HG03565 (cell line): ENCODE measurements around the gene ALDH1L1.

Experiments used
- ATAC-seq: cut with Tn5 transposase; IDR thresholded peaks from one replicate; pipeline ENCODE4 v1.9.1; 2021; ENCODE audit warnings: mild to moderate bottlenecking, moderate library complexity; ENCODE audit not compliant: unreplicated experiment

Gene ALDH1L1

GRCh38 chr3:126058666-126059065 is 121.7 kb downstream of the ALDH1L1 start:
- no peak for ATAC-seq

GRCh38 chr3:126057936-126058335 is 122.5 kb downstream of the ALDH1L1 start:
- ATAC-seq, result no peak

DNA sequence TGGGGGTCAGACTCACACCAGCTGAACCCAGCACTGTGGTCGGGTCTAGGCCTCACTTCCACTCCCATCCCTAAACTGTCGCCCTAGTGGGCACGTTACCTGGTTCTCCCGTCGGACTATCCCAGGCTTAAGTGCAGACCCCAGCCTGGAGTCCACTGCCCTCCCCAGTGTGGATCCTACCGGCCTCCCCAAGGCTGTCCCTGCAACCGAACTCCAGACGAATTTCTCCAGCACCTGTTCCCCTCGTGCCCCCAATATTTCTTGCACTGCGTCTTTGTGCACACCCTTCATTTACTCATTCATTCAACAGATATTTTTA is 122.9 kb downstream of the ALDH1L1 start:
- ATAC-seq, result no peak

DNA sequence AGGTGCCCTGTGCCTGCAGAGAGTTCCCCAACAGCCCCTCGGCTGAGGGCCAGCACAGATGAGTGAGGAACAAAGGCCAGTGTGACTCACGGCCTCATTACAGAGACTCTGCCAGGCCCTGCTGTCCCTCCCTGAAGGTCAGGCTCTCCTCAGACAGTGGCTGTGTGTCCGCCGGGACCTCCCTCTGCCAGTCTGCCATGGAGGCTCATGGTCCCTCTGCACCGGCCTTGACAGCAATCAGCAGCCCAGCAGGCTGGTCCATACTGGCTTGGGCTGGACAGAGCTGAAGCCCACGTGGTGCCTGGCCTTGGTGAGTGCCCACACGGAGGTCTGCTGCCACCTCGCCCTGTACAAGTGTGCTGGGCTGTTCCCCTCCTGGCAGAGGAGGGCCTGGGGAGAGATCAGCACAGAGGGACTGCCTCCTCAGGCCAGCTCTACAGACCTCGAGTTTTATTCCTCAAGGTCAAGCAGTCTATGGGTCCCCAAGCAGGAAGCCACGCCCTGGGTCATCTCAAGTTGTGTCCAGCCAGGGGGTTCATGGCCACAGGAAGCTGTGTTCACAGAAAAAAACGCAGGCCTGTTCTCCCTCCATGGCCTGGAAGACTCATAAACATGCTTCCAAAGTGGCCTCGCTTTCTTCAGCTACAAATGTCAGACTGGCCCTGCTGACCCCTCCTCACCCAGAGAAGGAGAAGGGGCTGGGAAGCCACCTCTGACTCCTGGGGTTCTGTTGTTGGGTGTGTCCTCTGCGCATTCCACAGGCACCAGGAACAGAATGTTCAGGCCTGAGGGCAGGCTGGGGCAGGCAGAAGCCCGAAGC is 123.5 kb downstream of the ALDH1L1 start:
- no peak for ATAC-seq

- no peak for ATAC-seq
Measured at GRCh38 chr3:126056088-126056487, 124.3 kb downstream of the ALDH1L1 start.

- no peak for ATAC-seq
Measured at GRCh38 chr3:126054870-126055269, 125.5 kb downstream of the ALDH1L1 start.

GRCh38 chr3:126053949-126054569 is 126.3 kb downstream of the ALDH1L1 start:
- ATAC-seq, result no peak
